Calu3 (cell line): ENCODE measurements around the gene BMERB1. TPM values are rescaled to one million over a fixed set of nuclear protein-coding genes. Genes with fewer than 3 reads are reported as not detected.
"Not testable (repeated sequence)": the region's sequence is repeated elsewhere in the genome, so short reads cannot be mapped to it uniquely, and the experiment has no call there.

Source experiments
- Bru-seq: library from RNA; stranded (reverse); fragments of 400-500 nt; gene quantifications from one replicate; lab custom pipeline; 2021; lab: Mats Ljungman, UMichigan
- BruChase-seq, 2 experiments: library from RNA; stranded (reverse); fragments of 400-500 nt; gene quantifications; one replicate each; lab custom pipeline; 2021; lab: Mats Ljungman, UMichigan
- BruUV-seq: library from RNA; stranded (reverse); fragments of 400-500 nt; replicated peaks from 2 replicates; lab custom pipeline; 2021; lab: Mats Ljungman, UMichigan
- CTCF ChIA-PET: fragments of 300-600 bp; sonication (Branson Sonifier 250); formaldehyde crosslinking; loops from one replicate; lab custom pipeline; 2022; ENCODE audit warnings: antibody characterized with exemption; lab: Charles Lee
- DNase-seq: peaks from one replicate; pipeline ENCODE4 v3.0.0; 2022
- H3K27ac Mint-ChIP-seq: one replicate; pipeline ENCODE4 v1.8.0; 2022; ENCODE audit warnings: mixed read lengths; ENCODE audit not compliant: unreplicated experiment
- H3K27me3 Mint-ChIP-seq: one replicate; pipeline ENCODE4 v1.8.0; 2022; ENCODE audit warnings: mixed read lengths; ENCODE audit not compliant: unreplicated experiment
- H3K36me3 Mint-ChIP-seq: one replicate; pipeline ENCODE4 v1.8.0; 2022; ENCODE audit warnings: mild to moderate bottlenecking, moderate library complexity, mixed read lengths; ENCODE audit not compliant: insufficient read depth, unreplicated experiment
- H3K4me1 Mint-ChIP-seq: one replicate; pipeline ENCODE4 v1.8.0; 2022; ENCODE audit warnings: mild to moderate bottlenecking, low read depth, mixed read lengths; ENCODE audit not compliant: unreplicated experiment
- H3K4me3 Mint-ChIP-seq: one replicate; pipeline ENCODE4 v1.8.0; 2022; ENCODE audit warnings: mild to moderate bottlenecking, low read depth, moderate library complexity, mixed read lengths; ENCODE audit not compliant: unreplicated experiment
- H3K9me3 Mint-ChIP-seq: one replicate; pipeline ENCODE4 v1.8.0; 2022; ENCODE audit warnings: low read depth, mixed read lengths; ENCODE audit not compliant: unreplicated experiment
- CTCF ChIP-seq: fragments of 200-600 bp; IDR thresholded peaks from one replicate; pipeline ENCODE4 v1.8.0; 2022; ENCODE audit warnings: antibody characterized with exemption; ENCODE audit not compliant: unreplicated experiment
- intact Hi-C: fragments of 100-400 bp; cut with micrococcal nuclease; formaldehyde crosslinking; loops from one replicate; pipeline ENCODE4 v1.10.0; 2022; ENCODE audit not compliant: unreplicated experiment
- long read RNA-seq: library from polyadenylated mRNA; stranded (forward); transcript quantifications from one replicate; pipeline ENCODE4 v2.0.0, GENCODE V29; 2022
- total RNA-seq: library from RNA; stranded (reverse); gene quantifications from 2 replicates; pipeline ENCODE4 v1.2.3, GENCODE V29; 2022

Gene BMERB1
- total RNA-seq: 3.0 TPM in 2 replicates
- percentile 36 among the genes with signal in this experiment for Bru-seq, nascent RNA
- BruChase-seq, experiment 1, labeled RNA remaining after a 6-hour chase: percentile 28 among the genes with signal in this experiment
- BruChase-seq, experiment 2, labeled RNA remaining after a 2-hour chase: percentile 21 among the genes with signal in this experiment
- long read RNA-seq, partial matches to known transcripts: 0 of 16 reads
- long read RNA-seq, other reads (novel, unspliced or antisense): 12 of 16 reads

GRCh38 chr16:15434425-15435215, at the start of gene BMERB1:
TSS of gene BMERB1 (plus strand) at chr16:15434588. CDS start at chr16:15434654, 66 bp downstream.
- no TSS peak for BruUV-seq
- peak within 1 kb of the TSS; percentile 78 for H3K4me3 Mint-ChIP-seq
- CTCF ChIA-PET: interaction anchor here (0.8 kb wide), 1 partner anchor 9 kb away, joined by 4 read pairs; no protein-coding TSS in a partner anchor
- DNase-seq: peak; percentile 61
- peaks cover 38% of the 10 kb centered on the region for H3K27me3 Mint-ChIP-seq
- peaks cover 12% of the 10 kb centered on the region for H3K36me3 Mint-ChIP-seq
- TF ChIP-seq CTCF: no peak
- H3K9me3 Mint-ChIP-seq: no peaks in the 10 kb centered on the region
- H3K4me1 Mint-ChIP-seq: no peaks in the 10 kb centered on the region
- intact Hi-C loops: no loop called here
- H3K27ac Mint-ChIP-seq: no peak within 1 kb of the TSS

- H3K27me3 Mint-ChIP-seq, H3K36me3 Mint-ChIP-seq, H3K4me3 Mint-ChIP-seq, H3K27ac Mint-ChIP-seq, H3K9me3 Mint-ChIP-seq, CTCF ChIA-PET, BruUV-seq, H3K4me1 Mint-ChIP-seq, intact Hi-C loops, DNase-seq: not testable (repeated sequence)
Observed at GRCh38 chr16:15388060-15388459, 46.3 kb upstream of the BMERB1 start.

GRCh38 chr16:15389916-15390315, 44.5 kb upstream of the BMERB1 start:
- CTCF ChIA-PET, H3K4me1 Mint-ChIP-seq, BruUV-seq, H3K9me3 Mint-ChIP-seq, DNase-seq, H3K27me3 Mint-ChIP-seq, H3K27ac Mint-ChIP-seq, H3K36me3 Mint-ChIP-seq, intact Hi-C loops, H3K4me3 Mint-ChIP-seq: not testable (repeated sequence)

GRCh38 chr16:15393025-15393424, 41.4 kb upstream of the BMERB1 start:
- DNase-seq, H3K4me3 Mint-ChIP-seq, H3K27ac Mint-ChIP-seq, intact Hi-C loops, CTCF ChIA-PET, BruUV-seq, H3K27me3 Mint-ChIP-seq, H3K9me3 Mint-ChIP-seq: not testable (repeated sequence)
- Mint-ChIP-seq H3K36me3 (peaks cover 11% of the 10 kb centered on the region), H3K4me1 (peaks cover 12% of the 10 kb centered on the region)

GRCh38 chr16:15395631-15396508, 38.5 kb upstream of the BMERB1 start, which contains the start of gene MPV17L:
TSS of gene MPV17L (plus strand) at chr16:15395754. CDS start at chr16:15395898, 144 bp downstream.
- CTCF ChIA-PET: not testable (repeated sequence)

GRCh38 chr16:15396509-15396829, 37.9 kb upstream of the BMERB1 start:
- CTCF ChIA-PET, BruUV-seq, H3K9me3 Mint-ChIP-seq, intact Hi-C loops, H3K27me3 Mint-ChIP-seq, DNase-seq, H3K27ac Mint-ChIP-seq: not testable (repeated sequence)
- Mint-ChIP-seq H3K4me1 (peaks cover 12% of the 10 kb centered on the region), H3K36me3 (peaks cover 11% of the 10 kb centered on the region), H3K4me3 (peak overlapping the region; percentile 75)

More at GRCh38 chr16:15395631-15396508, 38.5 kb upstream of the BMERB1 start, which contains the start of gene MPV17L:
- DNase-seq: peak; percentile 67
- BruUV-seq, H3K27me3 Mint-ChIP-seq, H3K27ac Mint-ChIP-seq, H3K9me3 Mint-ChIP-seq, intact Hi-C loops: not testable (repeated sequence)
- Mint-ChIP-seq H3K36me3 (peaks cover 11% of the 10 kb centered on the region), H3K4me1 (peaks cover 12% of the 10 kb centered on the region), H3K4me3 (peak within 1 kb of the TSS; percentile 75)
